Gastroesophageal sphincter (tissue), 4 donors: ENCODE results near the gene THUMPD2. TPM values are rescaled to one million over a fixed set of nuclear protein-coding genes. Genes with fewer than 3 reads are reported as not detected.

Experiments
- ATAC-seq: fragments of 150-250 bp; one replicate; pipeline ENCODE4 v1.9.1; 2016; ENCODE audit warnings: mild to moderate bottlenecking, moderate library complexity
- H3K27ac ChIP-seq, 4 donors: fragments of 200-600 bp; sonication (generic) in 3 of 4; 1 replicate in 3 of 4; 2 replicates in 1 of 4; pipeline ENCODE4 v1.5.1; 2016 to 2019
- H3K27me3 ChIP-seq: fragments of 200-600 bp; sonication (generic); one replicate; pipeline ENCODE4 v1.5.1; 2019
- H3K36me3 ChIP-seq, 2 donors: fragments of 200-600 bp; sonication (generic); one replicate each; pipeline ENCODE4 v1.5.1; 2019; ENCODE audit warnings: control low read depth in 1 of 2
- H3K4me1 ChIP-seq, 3 donors: fragments of 200-600 bp; sonication (generic); 1 replicate in 2 of 3; 2 replicates in 1 of 3; pipeline ENCODE4 v1.5.1; 2016 to 2019; ENCODE audit warnings: control low read depth in 2 of 3
- H3K4me3 ChIP-seq, 2 donors: fragments of 200-600 bp; sonication (generic); one replicate each; pipeline ENCODE4 v1.5.1; 2019; ENCODE audit warnings: mild to moderate bottlenecking in 1 of 2, moderate library complexity in 1 of 2
- H3K9me3 ChIP-seq, 3 donors: fragments of 200-600 bp; sonication (generic); one replicate each; pipeline ENCODE4 v1.5.1; 2017 to 2019; ENCODE audit warnings: control low read depth in 2 of 3
- EP300 ChIP-seq: sonication (generic); formaldehyde crosslinking; IDR thresholded peaks from one replicate; pipeline ENCODE4 v1.6.1; 2017; ENCODE audit warnings: antibody characterized with exemption, mild to moderate bottlenecking
- POLR2A ChIP-seq, 2 donors: fragments of 450-650 bp; IDR thresholded peaks; one replicate each; pipeline ENCODE4 v1.6.1; 2017; ENCODE audit warnings: antibody characterized with exemption in 2 of 2, mild to moderate bottlenecking in 2 of 2, moderate library complexity in 1 of 2
- POLR2AphosphoS5 ChIP-seq: sonication (generic); formaldehyde crosslinking; IDR thresholded peaks from one replicate; pipeline ENCODE4 v1.6.1; 2017; ENCODE audit warnings: antibody characterized with exemption
- WGBS, 2 donors: methylation state at CpG; one replicate each; pipeline ENCODE4 v1.1.5; 2018; ENCODE audit warnings: low coverage in 1 of 2; 5-methylcytosine and 5-hydroxymethylcytosine counted together
- total RNA-seq, 4 donors: library from RNA; depleted of rRNA; stranded (reverse); fragments of >200 nt; gene quantifications; one replicate each; pipeline ENCODE4 v1.1.0, GENCODE V29; 2016
- TF ChIP-seq, protein P1 (sequence below), 4 experiments: fragments of 200-600 bp in 2 of 4; fragments of 450-650 bp in 2 of 4; sonication (generic) in 1 of 4; IDR thresholded peaks; one replicate each; pipeline ENCODE4 v1.5.1; 2017 to 2019; ENCODE audit warnings: antibody characterized with exemption in 4 of 4, mild to moderate bottlenecking in 2 of 4, moderate library complexity in 2 of 4

Gene THUMPD2
- total RNA-seq, 4 donors from 2014 or later, result 9.3 to 60.1 (median 13.6) TPM

DNA sequence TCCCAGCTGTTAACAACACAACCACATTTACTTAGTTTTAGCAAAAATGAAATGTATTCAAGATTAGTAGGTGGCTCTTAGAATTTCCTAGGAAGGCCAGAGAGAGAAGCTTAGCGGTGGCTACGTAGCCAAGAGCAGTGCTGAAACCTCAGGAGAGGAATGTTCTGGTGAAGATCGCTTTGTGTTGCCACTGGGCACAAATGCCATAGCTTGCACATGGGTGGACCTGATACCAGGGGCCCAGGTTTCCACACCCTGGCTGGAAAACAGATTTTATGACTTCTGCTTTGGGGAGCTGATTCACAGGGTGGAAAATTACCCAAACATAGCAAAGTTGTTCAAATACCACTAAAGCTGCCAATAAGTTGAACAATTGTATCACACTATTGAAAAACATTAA is 43.4 kb downstream of the THUMPD2 start:
- no peak overlapping the region for H3K27ac ChIP-seq
- no peak for ATAC-seq

DNA sequence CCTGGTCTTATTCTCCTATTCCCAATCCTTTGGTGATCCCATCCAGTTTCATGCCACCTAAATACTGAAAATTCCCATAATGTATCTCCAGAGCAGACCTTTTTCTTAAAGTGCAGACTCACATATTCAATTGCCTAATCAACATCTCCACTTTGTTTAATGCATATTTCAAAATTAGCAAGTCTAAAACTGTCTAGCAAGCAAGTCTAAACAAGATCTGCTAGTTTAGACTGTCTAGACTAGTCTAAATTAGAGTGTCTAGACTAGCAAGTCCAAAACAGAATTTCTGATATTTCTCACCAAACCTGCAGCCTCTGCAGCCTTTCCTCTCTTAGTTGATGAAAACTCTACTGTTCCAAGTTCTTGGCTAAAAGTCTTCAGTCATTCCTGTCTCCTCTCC is 44.6 kb downstream of the THUMPD2 start:
- ATAC-seq, result no peak
- peaks cover 0 to 72% of the 10 kb centered on the region in 2 donors for H3K36me3 ChIP-seq
- no peaks in the 10 kb centered on the region for H3K9me3 ChIP-seq
- peaks cover 0 to 5% (median 0%) of the 10 kb centered on the region in 3 donors for H3K4me1 ChIP-seq
- no peak overlapping the region for H3K4me3 ChIP-seq
- no peaks in the 10 kb centered on the region for H3K27me3 ChIP-seq
- TF ChIP-seq POLR2AphosphoS5 (no peak), POLR2A (IDR thresholded peaks at IDR 0.05) (no peak)
- TF ChIP-seq, protein P1, sequence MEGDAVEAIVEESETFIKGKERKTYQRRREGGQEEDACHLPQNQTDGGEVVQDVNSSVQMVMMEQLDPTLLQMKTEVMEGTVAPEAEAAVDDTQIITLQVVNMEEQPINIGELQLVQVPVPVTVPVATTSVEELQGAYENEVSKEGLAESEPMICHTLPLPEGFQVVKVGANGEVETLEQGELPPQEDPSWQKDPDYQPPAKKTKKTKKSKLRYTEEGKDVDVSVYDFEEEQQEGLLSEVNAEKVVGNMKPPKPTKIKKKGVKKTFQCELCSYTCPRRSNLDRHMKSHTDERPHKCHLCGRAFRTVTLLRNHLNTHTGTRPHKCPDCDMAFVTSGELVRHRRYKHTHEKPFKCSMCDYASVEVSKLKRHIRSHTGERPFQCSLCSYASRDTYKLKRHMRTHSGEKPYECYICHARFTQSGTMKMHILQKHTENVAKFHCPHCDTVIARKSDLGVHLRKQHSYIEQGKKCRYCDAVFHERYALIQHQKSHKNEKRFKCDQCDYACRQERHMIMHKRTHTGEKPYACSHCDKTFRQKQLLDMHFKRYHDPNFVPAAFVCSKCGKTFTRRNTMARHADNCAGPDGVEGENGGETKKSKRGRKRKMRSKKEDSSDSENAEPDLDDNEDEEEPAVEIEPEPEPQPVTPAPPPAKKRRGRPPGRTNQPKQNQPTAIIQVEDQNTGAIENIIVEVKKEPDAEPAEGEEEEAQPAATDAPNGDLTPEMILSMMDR (IDR thresholded peaks at IDR 0.05), result no peak
- no peak overlapping the region for H3K27ac ChIP-seq

More for the DNA sequence above, 43.4 kb downstream of the THUMPD2 start:
- peaks cover 0 to 5% (median 0%) of the 10 kb centered on the region in 3 donors for H3K4me1 ChIP-seq
- H3K27me3 ChIP-seq, result no peaks in the 10 kb centered on the region
- WGBS, 2 donors, result 81 to 96% methylated on average over 3 of the region's 3 CpGs
- H3K36me3 ChIP-seq, result peaks cover 0 to 73% of the 10 kb centered on the region in 2 donors
- TF ChIP-seq EP300 (no peak), POLR2A (IDR thresholded peaks at IDR 0.05) (no peak), POLR2AphosphoS5 (no peak)
- TF ChIP-seq, protein P1 (IDR thresholded peaks at IDR 0.05), result no peak
- no peaks in the 10 kb centered on the region for H3K9me3 ChIP-seq
- H3K4me3 ChIP-seq, result no peak overlapping the region

DNA sequence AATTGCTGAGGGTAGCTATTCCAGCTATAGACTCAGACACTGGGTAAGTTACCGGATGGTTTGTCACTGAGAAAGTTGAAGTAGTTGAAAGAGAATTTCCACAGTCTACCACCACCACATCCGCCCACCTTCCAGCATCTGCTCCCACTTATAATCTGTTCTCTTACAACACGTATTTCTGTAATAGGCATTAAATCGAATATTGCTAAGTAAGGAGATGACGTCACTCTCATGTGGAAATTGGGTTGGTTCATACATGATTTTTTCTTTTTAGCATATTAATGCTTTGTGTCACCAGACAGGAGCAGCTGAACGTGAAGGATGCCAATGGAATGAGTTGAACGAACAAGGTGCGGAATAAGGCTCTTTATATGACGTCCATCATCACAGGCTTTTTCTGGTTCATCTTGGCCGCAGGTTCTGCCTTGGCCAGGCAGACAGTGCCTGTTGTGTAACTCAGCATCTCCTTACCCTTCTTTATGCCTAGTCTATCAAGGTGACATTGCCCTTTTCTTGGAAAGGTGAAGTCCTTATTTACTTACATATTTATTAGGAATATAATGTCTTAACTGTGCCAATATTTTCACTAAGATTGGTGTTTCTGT is 45.9 kb downstream of the THUMPD2 start:
- TF ChIP-seq POLR2A (IDR thresholded peaks at IDR 0.05) (no peak), EP300 (no peak), POLR2AphosphoS5 (no peak)
- TF ChIP-seq, protein P1 (IDR thresholded peaks at IDR 0.05), result no peak
- Histone ChIP-seq H3K4me1 (peaks cover 0 to 5% (median 0%) of the 10 kb centered on the region in 3 donors), H3K36me3 (peaks cover 0 to 60% of the 10 kb centered on the region in 2 donors), H3K27me3 (no peaks in the 10 kb centered on the region), H3K4me3 (no peak overlapping the region), H3K27ac (no peak overlapping the region), H3K9me3 (no peaks in the 10 kb centered on the region)
- no peak for ATAC-seq
- 90 to 93% methylated on average over 9 to 10 of the region's 10 CpGs for WGBS, 2 donors

DNA sequence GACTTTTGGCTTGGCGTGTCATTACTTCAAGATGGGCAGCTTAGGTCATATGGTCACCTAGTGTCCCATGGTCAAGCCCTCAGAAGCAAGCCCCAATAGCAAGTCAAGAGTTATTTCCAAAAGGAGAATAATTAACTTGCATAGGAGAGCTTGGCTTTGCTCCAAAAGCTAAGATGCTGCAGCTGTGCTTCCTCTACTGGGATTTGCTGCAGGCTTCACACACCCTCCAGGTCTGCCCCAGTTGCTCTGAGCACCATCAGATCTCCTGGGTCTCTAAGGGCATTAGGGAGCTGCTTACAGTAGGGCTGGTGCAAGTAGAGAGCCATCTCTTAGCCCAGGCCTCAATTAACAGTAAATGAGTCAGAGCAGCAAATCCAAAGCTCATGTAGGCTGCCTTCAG is 46.6 kb downstream of the THUMPD2 start:
- H3K4me1 ChIP-seq, result peaks cover 0 to 5% (median 0%) of the 10 kb centered on the region in 3 donors
- peak; percentile 17 for ATAC-seq
- H3K27ac ChIP-seq, result no peak overlapping the region
- TF ChIP-seq EP300 (no peak), POLR2AphosphoS5 (no peak), POLR2A (IDR thresholded peaks at IDR 0.05) (no peak)
- TF ChIP-seq, protein P1 (IDR thresholded peaks at IDR 0.05), result no peak
- no peaks in the 10 kb centered on the region for H3K27me3 ChIP-seq
- peaks cover 0 to 53% of the 10 kb centered on the region in 2 donors for H3K36me3 ChIP-seq
- H3K9me3 ChIP-seq, result no peaks in the 10 kb centered on the region
- WGBS, 2 donors, result 83% methylated on average over 1 of the region's 1 CpG; no CpG with 5 or more reads in 1 of the 2 donors
- no peak overlapping the region for H3K4me3 ChIP-seq

DNA sequence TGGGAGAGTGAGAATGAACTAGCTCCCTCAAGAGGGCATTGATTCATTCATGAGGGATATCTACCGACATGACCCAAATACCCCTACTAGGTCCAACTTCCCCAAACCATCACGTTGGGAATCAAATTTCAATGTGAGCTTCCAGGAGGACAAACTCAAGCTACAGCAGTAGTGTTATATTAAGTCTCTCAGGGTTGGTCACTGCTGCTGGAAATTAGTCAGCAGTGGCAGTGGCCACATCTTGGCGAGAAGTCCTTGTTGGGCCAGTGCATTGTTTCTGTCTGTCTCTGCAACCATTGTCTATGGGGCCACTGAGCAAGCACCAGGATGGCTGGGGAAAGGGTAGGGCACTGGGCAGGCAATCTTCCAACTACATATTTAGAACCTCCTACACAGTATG is 47.5 kb downstream of the THUMPD2 start:
- Histone ChIP-seq H3K27me3 (no peaks in the 10 kb centered on the region), H3K9me3 (no peaks in the 10 kb centered on the region), H3K36me3 (peaks cover 0 to 48% of the 10 kb centered on the region in 2 donors), H3K27ac (no peak overlapping the region), H3K4me1 (peaks cover 0 to 5% (median 0%) of the 10 kb centered on the region in 3 donors), H3K4me3 (no peak overlapping the region)
- ATAC-seq, result no peak
- 76 to 86% methylated on average over 1 to 3 of the region's 3 CpGs for WGBS, 2 donors
- TF ChIP-seq POLR2A (IDR thresholded peaks at IDR 0.05) (no peak), EP300 (no peak), POLR2AphosphoS5 (no peak)
- TF ChIP-seq, protein P1 (IDR thresholded peaks at IDR 0.05), result no peak
